ENCODE data around the gene NUMBL.
"Not testable (repeated sequence)": the region's sequence is repeated elsewhere in the genome, so short reads cannot be mapped to it uniquely, and the experiment has no call there.

NUMBL gene

DNA sequence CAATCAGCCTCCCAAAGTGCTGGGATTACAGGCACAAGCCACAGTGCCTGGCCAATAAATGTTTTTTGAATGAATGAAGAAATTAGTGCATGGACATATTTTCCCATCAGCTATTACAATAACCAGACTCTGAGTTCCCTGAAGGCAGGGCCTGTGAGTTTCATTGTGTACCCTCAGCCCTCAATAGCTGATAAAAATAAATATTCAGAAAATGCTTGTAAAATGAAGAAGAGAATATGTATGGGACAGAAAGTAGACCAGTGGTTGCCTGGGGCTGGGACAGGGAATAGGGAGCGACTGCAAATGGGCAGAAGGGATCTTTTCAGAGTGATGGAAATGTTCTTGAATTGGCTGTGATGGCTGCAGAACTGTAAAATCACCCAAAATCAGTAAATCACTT, 28.8 kb downstream of the NUMBL start:
- DNase-seq, result no peak

DNA sequence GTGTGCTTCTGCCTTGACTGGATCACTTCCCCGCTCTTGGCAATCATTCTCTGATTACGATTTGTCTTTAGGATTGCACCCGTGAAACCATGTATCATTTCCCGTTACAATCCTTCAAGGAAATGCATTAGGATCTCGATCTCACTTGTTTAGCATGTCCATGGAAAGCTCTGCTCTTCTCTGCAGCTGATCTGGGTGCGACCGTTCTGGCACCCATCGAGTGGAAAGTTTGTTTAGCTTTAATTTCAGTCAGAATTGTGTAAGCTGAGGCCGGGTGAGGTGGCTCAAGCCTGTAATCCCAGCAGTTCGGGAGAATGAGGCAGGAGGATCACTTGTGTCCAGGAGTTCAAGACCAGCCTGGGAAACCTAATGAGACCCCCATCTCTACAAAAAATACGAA, 30.9 kb downstream of the NUMBL start:
- DNase-seq, result no peak

DNA sequence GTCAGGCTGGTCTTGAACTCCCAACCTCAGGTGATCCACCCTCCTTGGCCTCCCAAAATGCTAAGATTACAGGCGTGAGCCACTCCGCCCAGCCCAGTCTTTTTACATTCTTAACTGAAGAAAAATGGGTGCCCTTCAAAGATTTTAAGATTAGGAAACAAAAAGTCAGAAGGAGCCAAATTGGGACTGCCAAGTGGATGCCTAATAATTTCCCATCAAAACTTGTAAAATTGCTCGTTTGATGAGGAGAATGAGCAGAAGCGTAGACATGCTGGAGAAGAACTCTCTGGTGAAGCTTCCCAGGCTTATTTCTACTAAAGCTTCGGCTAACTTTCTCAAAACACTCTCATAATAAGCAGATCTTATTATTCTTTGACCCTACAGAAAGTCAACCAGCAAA, 31.3 kb downstream of the NUMBL start:
- no peak for DNase-seq

DNA sequence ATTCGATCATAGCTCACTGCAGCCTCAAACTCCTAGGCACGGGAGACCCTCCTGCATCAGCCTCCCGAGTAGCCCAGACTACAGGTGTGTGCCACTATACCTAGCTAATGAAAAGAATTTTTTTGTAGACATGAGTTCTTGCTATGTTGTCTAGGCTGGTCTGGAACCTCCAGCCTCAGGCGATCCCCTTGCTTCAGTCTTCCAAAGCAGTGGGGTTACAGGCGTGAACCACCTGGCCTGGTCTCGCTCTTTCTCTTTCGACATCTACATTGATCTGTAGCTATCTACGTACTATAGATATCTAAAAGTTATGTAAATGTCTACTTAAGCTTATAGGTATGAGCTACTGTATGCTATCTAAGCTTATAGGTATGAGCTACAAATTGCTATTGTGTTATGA, 32.4 kb downstream of the NUMBL start:
- no peak for DNase-seq

DNA sequence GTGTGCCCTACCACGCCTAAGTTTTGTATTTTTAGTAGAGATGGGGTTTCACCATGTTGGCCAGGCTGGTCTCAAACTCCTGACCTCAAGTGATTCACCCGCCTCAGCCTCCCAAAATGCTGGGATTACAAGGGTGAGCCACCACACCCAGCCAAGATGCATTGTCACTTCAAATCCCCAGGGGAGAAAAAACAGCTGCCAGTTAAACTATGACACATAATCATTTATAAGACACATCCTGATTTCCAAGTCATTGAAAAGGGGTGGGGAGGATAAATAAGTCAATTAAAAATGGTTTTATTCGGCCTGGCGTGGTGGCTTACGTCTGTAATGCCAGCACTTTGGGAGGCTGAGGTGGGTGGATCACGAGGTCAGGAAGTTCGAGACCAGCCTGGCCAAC, 34.8 kb downstream of the NUMBL start:
- not testable (repeated sequence) for DNase-seq

DNA sequence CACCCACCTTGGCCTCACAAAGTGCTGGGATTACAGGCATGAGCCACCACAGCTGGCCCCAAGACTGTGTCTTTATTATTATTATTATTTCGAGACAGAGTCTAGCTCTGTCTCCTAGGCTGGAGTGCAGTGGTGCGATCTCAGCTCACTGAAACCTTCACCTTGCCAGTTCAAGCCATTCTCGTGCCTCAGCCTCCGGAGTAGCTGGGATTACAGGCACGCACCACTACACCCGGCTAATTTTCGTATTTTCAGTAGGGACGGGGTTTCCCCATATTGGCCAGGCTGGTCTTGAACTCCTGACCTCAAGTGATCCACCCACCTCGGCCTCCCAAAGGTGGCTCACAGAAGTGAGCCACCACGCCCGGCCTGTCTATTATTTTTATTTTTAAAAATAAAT, 38.1 kb downstream of the NUMBL start:
- DNase-seq, result not testable (repeated sequence)

DNA sequence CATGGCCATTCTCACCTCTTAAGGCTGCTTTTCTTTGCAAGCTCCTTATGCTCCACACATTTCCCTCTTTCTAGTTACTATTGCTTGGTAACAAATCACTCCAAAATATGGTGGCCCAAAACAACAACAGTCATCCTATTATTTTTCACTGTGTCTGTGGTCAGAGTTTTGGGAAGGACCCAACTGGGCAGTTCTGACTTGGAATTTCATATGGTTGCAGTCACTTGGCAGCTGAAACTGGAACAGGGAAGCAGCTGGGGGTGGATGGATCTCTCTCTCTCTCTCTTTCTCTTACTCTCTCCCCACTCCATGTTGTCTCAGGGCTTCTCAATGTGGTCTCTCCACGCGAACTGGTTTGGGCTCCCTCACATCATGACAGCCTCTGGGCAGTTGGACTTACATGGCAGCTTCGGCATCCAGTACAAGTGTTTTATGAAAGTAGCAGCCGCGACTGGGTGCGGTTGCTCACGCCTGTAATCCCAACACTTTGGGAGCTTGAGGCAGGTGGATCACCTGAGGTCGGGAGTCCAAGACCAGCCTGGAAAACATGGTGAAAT, 39.6 kb downstream of the NUMBL start:
- DNase-seq, result no peak

DNA sequence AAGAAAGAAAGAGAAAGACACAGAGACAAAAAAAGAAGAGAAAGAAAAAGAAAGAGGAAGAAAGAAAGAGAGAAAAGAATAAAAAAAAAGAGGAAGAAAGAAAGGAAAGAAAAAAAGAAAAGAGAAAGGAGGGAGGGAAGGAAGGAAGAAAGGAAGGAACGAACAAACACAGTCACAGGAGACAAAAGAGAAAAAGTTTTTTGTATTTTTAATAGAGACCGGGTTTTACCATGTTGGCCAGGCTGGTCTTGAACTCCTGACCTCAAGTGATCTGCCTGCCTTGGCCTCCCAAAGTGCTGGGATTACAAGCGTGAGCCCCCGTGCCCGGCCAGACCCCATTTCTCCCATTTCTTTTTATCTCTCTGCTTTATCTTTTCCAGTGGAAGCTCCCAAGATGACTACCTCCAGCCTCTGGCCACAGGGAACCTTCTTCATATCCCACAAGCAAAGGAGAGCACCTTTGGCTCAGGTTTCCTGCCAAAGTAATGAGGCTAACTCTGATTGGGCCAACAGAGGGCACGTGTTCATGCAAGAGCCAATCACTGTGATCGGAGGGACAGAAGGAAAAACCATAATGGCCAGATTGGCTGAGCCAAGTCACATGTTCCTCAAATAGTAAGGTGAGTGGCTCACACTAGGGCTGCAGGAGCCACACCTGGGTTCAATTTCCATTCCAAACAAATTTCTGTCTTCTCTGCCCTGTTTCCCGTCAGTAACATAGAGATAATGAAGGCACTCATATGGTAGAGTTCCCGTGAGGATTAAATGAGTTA, 40.4 kb downstream of the NUMBL start:
- not testable (repeated sequence) for DNase-seq

DNA sequence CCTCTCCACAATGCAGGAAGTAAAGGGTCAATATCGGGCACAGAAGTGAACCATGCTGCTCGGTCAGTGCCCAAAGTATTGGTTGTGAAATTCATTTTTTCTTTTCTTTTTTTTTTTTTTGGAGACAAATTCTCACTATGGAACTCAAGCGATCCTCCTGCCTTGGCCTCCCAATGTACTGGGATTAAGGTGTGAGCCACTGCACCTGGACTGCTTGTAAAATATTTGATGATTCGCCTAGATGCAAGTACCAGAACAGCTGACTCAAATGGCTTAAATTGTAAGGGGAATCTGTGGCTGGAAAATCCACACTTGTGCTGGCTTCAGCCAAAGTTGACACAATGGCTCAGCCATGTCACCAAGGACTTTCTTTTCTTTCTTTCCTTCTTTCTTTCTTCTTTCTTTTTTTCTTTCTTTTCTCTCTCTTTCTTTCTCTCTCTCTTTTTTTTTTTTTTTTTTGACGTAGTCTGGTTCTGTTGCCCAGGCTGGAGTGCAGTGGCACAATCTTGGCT, 43.7 kb downstream of the NUMBL start:
- DNase-seq, result no peak

DNA sequence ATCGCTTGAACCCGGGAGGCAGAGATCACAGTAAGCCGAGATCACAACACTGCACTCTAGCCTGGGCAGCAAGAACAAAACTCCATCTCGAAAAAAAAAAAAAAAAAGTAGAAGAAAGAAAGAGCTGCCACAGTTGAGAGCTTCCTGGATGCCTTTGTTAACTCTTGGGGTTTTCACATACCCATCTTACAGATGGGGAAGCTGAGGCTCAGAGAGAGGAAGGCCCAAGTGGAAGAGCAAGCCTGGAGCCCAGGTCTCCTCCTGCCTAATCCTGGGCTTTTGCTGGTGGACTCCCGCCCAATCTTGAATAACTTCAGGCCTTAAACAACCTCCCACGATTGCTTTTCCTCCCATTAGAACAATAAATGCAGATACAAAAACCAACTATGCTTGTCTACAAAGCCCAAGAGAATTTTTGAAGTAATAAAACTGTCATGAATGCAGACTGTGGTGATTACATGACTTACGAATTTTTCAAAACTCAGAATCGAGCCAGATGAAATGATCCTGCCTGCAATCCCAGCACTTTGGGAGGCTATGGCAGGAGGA, 47.6 kb downstream of the NUMBL start:
- no peak for DNase-seq

DNA sequence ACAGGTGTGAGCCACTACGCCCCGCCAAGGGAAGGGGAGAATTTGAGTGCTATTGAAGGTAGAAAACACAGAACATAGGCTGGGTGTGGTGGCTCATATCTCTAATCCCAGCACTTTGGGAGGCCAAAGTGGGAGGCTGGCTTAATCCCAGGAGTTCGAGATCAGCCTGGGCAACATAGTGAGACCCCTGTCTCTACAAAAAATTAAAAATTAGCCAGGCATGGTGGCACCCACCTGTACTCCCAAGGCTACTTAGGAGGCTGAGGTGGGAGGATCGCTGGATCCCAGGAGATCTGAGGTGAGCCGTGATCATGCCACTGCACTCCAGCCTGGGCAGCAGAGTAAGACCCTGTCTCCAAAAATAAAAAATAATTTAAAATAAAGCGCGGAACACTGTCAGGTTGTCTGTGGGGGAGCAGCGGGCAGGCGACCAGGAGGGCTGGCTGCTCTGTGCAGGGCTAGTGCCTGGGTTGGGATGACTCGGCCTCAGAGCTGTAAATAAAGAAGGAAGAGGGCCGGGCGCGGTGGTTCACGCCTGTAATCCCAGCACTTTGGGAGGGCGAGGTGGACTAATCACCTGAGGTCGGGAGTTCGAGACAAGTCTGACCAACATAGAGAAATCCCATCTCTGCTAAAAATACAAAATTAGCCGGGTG, 48.3 kb downstream of the NUMBL start:
- no peak for DNase-seq

DNA sequence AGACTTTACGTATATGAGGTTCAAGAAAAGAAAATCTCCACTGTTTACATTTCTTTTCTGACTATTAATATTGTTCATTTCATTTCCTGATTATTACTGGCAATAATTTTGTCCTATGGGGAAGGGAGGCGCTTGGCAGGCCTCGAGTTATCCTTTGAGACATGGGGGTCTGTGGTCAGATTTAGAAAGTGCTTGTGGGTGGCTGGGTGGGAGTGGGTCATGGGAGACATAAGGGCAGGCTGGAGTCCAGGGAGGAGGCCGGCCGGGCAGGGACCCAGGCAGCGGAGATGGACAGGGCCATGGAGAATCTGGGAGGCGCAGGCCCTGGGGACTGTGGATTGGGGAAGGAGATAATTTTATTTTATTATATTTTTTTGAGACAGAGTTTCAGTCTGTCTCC, 49.2 kb downstream of the NUMBL start:
- no peak for DNase-seq

DNA sequence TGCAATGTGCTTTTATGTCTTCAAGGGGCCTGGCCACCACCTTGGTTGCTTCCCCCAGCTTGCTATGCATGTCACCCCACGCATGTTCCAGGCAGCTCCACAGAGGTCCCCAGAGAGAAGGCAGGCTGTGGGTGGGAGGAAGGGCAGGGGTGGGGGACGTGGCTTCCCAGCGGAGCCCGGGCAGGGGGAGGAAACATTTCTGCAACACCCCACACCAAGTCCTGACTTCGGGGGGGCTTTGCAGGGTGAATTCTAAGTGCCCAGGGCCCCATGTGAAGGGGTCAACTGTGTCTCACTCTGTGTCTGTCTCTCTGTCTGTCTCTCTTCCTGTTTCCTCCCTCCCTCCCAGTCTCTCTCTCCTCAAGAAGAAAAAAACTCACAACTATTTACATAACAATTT, 49.7 kb downstream of the NUMBL start:
- no peak for DNase-seq

DNA sequence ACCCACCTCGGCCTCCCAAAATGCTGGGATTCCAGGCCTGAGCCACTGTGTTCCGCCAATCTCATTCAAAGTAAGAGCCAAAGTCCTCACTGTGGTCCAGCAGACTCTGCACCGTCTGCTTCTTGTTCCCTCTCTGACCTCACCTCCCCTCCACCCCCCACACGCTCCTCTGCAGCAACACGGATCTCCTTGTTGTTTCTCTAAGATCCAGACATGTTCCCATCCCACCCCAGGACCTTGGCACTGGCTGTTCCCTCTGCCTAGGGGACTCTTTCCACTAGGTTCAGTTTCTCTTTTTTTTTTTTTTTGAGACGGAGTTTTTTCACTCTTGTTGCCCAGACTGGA, 50.8 kb downstream of the NUMBL start:
- no peak for DNase-seq

DNA sequence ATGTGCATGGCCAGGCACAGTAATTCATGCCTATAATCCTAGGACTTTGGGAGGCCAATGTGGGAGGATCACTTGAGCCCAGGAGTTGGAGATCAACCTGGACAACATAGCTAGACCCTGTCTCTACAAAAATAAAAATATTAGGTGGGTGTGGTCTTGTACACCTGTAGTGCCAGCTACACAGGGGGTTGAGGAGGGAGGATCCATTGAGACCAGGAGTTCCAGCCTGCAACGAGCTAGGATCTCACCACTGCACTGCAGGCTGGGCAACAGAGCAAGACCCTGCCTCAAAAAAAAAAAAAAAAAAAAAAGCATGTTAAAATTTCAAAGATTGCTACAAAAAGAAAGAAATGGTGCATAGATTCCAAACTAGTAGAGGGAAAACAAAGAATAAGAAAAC, 52.1 kb downstream of the NUMBL start:
- no peak for DNase-seq

DNA sequence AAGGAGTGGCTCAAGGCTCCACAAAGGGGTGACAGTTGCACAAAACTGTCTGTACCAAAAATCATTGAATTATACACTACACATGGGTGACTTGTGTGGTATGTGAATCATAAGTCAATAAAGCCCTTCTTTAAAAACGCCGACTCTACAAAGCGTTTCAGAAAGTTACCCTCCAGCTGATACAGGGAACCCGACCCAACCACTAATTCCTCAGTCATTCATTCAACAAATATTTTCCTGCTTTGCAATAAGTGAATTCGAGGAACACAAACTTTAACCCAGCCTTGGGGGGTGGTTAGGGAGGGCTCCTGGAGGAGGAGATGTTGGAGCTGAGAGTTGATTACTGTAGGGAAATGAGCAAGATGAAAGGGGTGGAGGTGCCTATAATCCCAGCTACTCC, 57.2 kb downstream of the NUMBL start:
- DNase-seq, result no peak

DNA sequence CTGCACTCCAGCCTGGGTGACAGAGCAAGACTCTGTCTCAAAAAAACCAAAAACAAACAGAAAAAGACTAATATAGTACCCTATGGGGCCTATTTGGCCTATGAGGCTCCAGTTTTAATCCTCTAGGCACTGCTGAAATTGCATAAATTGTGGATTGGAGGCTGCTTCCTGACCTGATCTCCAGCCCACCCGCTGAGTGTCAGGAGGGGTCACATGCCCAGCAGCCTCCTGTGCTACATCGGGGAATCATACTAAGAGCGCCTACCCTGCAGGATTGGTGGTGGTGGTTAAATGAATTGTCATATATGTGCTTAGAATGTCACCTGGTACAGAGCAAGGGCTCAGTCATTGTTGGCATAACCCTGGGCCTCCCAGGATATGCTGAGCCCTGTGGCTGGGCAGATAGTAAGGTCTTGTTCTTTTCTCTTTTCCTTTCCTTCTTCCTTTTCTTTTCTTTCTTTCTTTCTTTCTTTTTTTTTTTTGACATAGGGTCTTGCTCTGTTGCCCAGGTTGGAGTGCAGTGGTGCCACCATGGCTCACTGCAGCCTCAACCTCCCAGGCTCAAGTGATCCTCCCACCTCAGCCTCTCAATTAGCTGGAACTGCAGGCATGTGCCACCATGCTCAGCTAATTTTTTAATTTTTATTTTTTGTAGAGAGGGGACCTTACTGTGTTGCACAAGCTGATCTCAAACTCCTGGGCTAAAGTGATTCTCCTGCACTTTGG, 58.0 kb downstream of the NUMBL start:
- no peak for DNase-seq

DNA sequence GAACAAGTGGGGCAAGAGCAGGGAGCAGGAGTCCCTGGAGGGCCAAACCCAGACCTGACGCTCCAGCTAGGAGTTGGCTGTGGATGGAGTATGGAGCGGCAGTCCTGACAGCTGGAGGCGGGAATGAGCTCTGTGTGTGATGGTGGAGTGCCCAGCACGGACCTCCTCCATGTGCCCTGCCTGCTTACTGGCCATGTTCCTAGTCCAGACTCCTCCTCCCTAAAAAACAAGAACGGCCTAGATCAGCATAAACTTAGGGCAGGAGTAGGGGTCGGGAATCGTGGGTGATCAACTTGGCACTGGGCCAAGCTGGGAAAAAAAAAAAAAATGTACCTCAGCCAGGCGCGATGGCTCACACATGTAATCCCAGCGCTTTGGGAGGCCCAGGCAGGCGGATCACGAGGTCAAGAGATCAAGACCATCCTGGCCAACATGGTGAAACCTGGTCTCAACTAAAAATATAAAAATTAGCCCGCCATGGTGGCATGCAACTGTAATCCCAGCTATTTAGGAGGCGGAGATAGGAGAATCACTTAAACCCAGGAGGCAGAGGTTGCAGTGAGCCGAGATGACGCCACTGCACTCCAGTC, 59.8 kb downstream of the NUMBL start:
- no peak for DNase-seq

DNA sequence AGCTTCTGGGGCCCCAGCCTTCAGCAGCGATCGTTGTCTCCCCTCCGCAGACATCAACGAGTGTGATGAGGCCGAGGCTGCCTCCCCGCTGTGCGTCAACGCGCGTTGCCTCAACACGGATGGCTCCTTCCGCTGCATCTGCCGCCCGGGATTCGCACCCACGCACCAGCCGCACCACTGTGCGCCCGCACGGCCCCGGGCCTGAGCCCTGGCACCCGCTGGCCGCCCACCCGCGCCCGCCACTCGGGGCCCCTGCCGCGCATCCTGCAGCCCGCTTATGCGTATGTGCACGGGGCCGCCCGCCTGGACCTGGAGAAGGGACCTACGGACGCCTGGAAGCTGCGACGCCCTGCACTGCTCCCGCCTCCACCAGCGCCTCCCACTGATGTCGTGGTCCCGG, 61.1 kb downstream of the NUMBL start:
- no peak for DNase-seq

DNA sequence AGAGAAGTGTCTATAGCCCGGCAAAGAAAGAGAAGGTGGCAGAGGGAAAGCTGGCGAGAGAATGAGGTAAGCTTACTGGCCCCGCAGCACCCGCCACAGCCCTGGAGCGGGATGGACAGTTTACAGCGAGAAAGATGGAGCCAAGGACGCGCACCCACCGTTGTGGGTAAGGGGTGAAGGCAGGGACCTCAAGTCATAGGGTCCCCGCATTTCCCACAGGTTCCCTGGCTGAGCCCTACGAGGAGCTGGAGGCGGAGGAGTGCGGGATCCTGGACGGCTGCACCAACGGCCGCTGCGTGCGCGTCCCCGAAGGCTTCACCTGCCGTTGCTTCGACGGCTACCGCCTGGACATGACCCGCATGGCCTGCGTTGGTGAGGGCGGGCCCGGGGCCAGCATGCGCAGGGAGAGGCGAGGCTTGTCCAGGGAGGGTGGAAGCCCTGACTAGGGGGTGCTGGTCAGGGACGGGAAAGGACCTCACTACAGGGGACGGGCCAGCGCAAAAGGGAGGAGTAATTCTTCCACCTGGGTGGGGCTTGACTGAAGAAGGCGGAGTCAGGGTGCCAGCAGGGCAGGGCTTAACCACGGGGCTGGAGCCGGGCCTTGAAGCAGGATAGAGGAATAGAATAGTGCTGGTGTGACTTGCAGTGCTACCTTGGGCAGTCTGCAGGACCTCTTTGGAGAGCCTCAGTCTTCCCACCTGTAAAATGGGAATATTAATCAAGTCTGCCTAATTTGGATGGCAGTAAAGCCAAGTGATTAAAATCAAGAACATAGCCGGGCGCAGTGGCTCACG, 62.8 kb downstream of the NUMBL start:
- DNase-seq, result no peak

DNA sequence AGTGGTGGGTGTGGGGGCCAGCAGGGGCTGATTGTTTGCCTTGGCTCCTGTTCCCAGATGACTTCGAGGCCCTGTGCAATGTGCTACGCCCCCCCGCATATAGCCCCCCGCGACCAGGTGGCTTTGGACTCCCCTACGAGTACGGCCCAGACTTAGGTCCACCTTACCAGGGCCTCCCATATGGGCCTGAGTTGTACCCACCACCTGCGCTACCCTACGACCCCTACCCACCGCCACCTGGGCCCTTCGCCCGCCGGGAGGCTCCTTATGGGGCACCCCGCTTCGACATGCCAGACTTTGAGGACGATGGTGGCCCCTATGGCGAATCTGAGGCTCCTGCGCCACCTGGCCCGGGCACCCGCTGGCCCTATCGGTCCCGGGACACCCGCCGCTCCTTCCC, 63.5 kb downstream of the NUMBL start:
- no peak for DNase-seq
